HG02840 (cell line): ENCODE measurements around the gene FTSJ3.

Experiments used
- ATAC-seq: cut with Tn5 transposase; IDR thresholded peaks from one replicate; pipeline ENCODE4 v1.9.1; 2021; ENCODE audit warnings: mild to moderate bottlenecking, moderate library complexity, moderate number of reproducible peaks; ENCODE audit not compliant: unreplicated experiment, low FRiP score

Gene FTSJ3

GRCh38 chr17:63830904-63831491 is 3.5 kb upstream of the FTSJ3 start:
- no peak for ATAC-seq

- no peak for ATAC-seq
Observed at GRCh38 chr17:63830278-63830677, 2.8 kb upstream of the FTSJ3 start.

- no peak for ATAC-seq
Observed at GRCh38 chr17:63828936-63829335, 1.5 kb upstream of the FTSJ3 start.

- ATAC-seq, result no peak
Observed at GRCh38 chr17:63827801-63828221, 348 bp upstream of the FTSJ3 start.

GRCh38 chr17:63826468-63827001 is 928 bp downstream of the FTSJ3 start:
- ATAC-seq, result peak; percentile 2

- no peak for ATAC-seq
Observed at GRCh38 chr17:63824362-63824761, 3.1 kb downstream of the FTSJ3 start.

- ATAC-seq, result no peak
Observed at GRCh38 chr17:63823659-63824331, 3.7 kb downstream of the FTSJ3 start.

GRCh38 chr17:63822537-63822936 is 4.9 kb downstream of the FTSJ3 start:
- ATAC-seq, result no peak

- no peak for ATAC-seq
Observed at GRCh38 chr17:63821804-63822203, 5.7 kb downstream of the FTSJ3 start.

GRCh38 chr17:63820963-63821561 is 6.4 kb downstream of the FTSJ3 start:
- ATAC-seq, result no peak

GRCh38 chr17:63819585-63820537 is 7.6 kb downstream of the FTSJ3 start:
- no peak for ATAC-seq

GRCh38 chr17:63819131-63819530 is 8.3 kb downstream of the FTSJ3 start:
- no peak for ATAC-seq

- ATAC-seq, result no peak
Observed at GRCh38 chr17:63817736-63818385, 9.6 kb downstream of the FTSJ3 start.

- ATAC-seq, result no peak
Observed at GRCh38 chr17:63816669-63817068, 10.8 kb downstream of the FTSJ3 start.

GRCh38 chr17:63816123-63816522 is 11.3 kb downstream of the FTSJ3 start:
- no peak for ATAC-seq

- ATAC-seq, result no peak
Observed at GRCh38 chr17:63809970-63810369, 17.5 kb downstream of the FTSJ3 start.

- ATAC-seq, result no peak
Observed at GRCh38 chr17:63805591-63805990, 21.9 kb downstream of the FTSJ3 start.

- ATAC-seq, result no peak
Observed at GRCh38 chr17:63804328-63804727, 23.1 kb downstream of the FTSJ3 start.

GRCh38 chr17:63800783-63801182 is 26.7 kb downstream of the FTSJ3 start:
- ATAC-seq, result no peak

GRCh38 chr17:63798572-63799106 is 28.8 kb downstream of the FTSJ3 start:
- no peak for ATAC-seq
